ENCODE data around the gene TGFB2.

TGFB2 gene

DNA sequence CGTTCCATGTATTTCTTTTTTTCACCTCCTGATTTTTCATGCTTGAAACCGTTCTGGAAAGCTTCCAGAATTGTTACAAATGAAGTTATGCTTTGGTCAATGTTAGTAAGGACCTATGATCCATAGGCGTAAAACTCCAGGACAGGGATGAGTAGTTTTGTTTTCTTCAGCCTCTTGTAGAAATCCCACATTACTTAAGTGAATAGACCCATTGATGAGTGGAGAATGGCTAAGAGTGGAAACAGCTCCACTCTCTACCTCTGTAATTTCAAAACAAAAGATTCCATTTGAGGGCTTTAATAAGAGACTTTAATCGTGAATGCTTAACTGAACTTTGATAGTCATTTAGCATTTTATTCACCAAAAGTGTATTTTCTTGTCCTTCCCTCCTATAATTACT is 3.0 kb upstream of the TGFB2 start:
- TF ChIP-seq, protein P1, sequence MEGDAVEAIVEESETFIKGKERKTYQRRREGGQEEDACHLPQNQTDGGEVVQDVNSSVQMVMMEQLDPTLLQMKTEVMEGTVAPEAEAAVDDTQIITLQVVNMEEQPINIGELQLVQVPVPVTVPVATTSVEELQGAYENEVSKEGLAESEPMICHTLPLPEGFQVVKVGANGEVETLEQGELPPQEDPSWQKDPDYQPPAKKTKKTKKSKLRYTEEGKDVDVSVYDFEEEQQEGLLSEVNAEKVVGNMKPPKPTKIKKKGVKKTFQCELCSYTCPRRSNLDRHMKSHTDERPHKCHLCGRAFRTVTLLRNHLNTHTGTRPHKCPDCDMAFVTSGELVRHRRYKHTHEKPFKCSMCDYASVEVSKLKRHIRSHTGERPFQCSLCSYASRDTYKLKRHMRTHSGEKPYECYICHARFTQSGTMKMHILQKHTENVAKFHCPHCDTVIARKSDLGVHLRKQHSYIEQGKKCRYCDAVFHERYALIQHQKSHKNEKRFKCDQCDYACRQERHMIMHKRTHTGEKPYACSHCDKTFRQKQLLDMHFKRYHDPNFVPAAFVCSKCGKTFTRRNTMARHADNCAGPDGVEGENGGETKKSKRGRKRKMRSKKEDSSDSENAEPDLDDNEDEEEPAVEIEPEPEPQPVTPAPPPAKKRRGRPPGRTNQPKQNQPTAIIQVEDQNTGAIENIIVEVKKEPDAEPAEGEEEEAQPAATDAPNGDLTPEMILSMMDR (IDR thresholded peaks at IDR 0.05; ENCODE audit: control extremely low read depth, extremely low read depth, low read depth, missing control alignments) = no peak
- ChIA-PET POLR2A (no interaction called here), CTCF (interaction anchor here (0.9 to 2.8 kb wide), 2 partner anchors 12 to 54 kb away, joined by 4 to 14 read pairs; no protein-coding TSS in a partner anchor)
- no peak for DNase-seq (ENCODE audit: extremely low spot score)

DNA sequence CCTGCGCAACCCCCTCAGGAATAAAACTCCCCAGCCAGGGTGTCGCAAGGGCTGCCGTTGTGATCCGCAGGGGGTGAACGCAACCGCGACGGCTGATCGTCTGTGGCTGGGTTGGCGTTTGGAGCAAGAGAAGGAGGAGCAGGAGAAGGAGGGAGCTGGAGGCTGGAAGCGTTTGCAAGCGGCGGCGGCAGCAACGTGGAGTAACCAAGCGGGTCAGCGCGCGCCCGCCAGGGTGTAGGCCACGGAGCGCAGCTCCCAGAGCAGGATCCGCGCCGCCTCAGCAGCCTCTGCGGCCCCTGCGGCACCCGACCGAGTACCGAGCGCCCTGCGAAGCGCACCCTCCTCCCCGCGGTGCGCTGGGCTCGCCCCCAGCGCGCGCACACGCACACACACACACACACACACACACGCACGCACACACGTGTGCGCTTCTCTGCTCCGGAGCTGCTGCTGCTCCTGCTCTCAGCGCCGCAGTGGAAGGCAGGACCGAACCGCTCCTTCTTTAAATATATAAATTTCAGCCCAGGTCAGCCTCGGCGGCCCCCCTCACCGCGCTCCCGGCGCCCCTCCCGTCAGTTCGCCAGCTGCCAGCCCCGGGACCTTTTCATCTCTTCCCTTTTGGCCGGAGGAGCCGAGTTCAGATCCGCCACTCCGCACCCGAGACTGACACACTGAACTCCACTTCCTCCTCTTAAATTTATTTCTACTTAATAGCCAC is 696 bp downstream of the TGFB2 start:
- DNase-seq (ENCODE audit: extremely low spot score) = peak; percentile 58
- CTCF ChIA-PET = interaction anchor here (0.9 to 1.8 kb wide), 9 partner anchors 9 to 1315 kb away, joined by 3 to 7 read pairs (median 3); no protein-coding TSS in a partner anchor
- POLR2A ChIA-PET = interaction anchor here (1.0 kb wide), 1 partner anchor 8 kb away, joined by 3 read pairs; no protein-coding TSS in a partner anchor
- TF ChIP-seq, protein P1 (IDR thresholded peaks at IDR 0.05; ENCODE audit: control extremely low read depth, extremely low read depth, low read depth, missing control alignments) = no peak

DNA sequence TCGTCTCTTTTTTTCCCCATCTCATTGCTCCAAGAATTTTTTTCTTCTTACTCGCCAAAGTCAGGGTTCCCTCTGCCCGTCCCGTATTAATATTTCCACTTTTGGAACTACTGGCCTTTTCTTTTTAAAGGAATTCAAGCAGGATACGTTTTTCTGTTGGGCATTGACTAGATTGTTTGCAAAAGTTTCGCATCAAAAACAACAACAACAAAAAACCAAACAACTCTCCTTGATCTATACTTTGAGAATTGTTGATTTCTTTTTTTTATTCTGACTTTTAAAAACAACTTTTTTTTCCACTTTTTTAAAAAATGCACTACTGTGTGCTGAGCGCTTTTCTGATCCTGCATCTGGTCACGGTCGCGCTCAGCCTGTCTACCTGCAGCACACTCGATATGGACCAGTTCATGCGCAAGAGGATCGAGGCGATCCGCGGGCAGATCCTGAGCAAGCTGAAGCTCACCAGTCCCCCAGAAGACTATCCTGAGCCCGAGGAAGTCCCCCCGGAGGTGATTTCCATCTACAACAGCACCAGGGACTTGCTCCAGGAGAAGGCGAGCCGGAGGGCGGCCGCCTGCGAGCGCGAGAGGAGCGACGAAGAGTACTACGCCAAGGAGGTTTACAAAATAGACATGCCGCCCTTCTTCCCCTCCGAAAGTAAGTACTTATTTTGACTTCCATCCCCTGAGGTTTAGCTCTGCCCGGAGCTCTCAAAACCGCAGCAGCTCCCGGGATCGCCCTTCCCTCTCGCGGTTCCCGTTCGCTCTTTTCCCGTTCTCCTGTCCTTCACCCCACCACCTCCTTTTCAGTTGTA is 1.5 kb downstream of the TGFB2 start:
- ChIA-PET CTCF (interaction anchor here (0.7 to 0.9 kb wide), 2 partner anchors 9 to 10 kb away, joined by 3 read pairs; no protein-coding TSS in a partner anchor), POLR2A (no interaction called here)
- TF ChIP-seq, protein P1 (IDR thresholded peaks at IDR 0.05; ENCODE audit: control extremely low read depth, extremely low read depth, low read depth, missing control alignments) = no peak
- DNase-seq (ENCODE audit: extremely low spot score) = peak; percentile 25

DNA sequence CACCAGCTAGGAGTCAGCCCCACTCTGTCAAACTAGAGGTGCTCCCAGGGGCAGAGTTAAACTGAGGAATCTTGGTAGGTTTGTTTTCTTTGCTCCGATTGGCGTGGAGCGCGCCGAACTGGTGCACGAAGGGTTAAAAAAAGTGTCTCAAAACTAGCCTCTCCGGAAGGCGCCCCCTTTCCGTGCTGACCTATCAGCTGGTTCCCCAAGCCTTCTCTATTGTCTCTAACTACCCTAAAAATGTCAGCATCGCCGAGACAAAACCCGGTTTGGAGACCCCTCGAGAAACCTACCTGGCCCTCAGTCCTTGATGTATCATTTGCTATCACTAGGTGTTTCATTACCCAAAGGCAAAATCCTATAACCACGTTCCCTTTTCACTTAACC is 2.2 kb downstream of the TGFB2 start:
- TF ChIP-seq, protein P1 (IDR thresholded peaks at IDR 0.05; ENCODE audit: control extremely low read depth, extremely low read depth, low read depth, missing control alignments) = no peak
- POLR2A ChIA-PET = no interaction called here
- CTCF ChIA-PET = interaction anchor here (0.7 to 0.9 kb wide), 2 partner anchors 10 to 11 kb away, joined by 3 read pairs; no protein-coding TSS in a partner anchor
- DNase-seq (ENCODE audit: extremely low spot score) = no peak

DNA sequence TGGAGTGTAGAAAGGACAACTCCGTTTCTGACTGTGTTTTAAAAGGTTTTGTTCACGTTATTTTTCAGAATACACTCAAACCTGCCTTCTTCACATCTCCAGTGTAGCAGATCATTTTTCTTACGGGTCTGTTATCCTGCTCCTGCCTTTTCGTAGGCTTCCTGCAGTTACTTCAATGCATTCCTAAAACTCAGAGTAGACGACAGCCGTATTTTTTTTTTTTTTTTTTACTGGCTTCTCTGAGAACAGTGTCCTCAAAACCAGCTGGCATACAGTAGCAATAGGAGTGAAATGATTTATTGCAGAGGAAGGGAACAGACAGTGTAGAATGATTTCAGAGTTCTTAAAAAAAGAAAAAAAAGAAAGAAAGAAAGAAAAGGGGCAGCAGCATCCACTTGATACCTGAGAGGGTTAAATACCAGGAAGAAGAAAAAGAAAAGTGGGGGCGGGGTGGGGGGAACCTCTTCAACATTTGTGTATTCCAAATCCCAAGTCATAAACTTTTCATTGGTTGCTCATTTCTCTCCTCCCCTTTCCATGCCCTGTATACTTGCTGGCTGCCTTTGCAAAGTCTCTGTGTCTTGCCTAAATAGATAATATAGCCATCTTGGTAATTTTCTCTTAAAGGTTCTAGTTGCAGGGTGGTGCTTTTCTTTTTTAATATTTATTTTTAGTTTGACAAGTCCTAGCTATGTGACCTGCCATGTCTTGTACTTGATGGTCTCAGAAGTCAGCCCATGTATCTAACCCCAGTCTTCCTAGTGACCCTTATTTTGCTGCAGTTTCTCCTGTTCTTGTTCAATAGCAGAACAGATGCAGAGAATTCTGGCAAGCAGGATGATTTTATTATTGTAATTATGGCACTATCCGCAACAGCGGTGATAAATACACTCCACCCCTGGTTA is 2.8 kb downstream of the TGFB2 start:
- CTCF ChIA-PET = interaction anchor here (1.0 to 2.2 kb wide), 6 partner anchors 9 to 1220 kb away, joined by 3 to 10 read pairs (median 3); no protein-coding TSS in a partner anchor
- TF ChIP-seq, protein P1 (IDR thresholded peaks at IDR 0.05; ENCODE audit: control extremely low read depth, extremely low read depth, low read depth, missing control alignments) = no peak
- DNase-seq (ENCODE audit: extremely low spot score) = no peak
- POLR2A ChIA-PET = interaction anchor here (0.6 kb wide), 1 partner anchor 9 kb away, joined by 5 read pairs; no protein-coding TSS in a partner anchor

All from GM10248 (cell line).